ENCODE data around the gene SLC6A15.

DNA sequence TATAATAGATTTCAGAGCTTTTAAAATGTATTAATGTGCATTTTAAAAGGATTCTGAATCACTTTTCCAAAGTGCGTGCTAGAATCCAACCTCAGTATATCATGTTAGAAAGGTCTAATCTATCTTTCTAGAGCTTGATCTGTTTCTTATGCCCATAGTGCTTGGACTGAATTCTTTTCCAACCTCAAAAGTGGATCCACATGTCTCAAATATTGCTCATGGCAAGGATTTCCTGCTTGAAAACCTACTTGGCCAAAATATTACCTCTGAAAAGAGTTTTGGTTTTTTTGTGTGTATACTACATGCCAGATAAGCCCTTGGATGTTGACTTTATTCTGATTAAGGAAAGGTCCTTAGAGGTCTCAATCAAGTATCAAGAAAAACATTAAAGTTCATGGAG lies 16.9 kb upstream of the SLC6A15 start:
- no peak for TF ChIP-seq POLR2A (IDR thresholded peaks at IDR 0.05; ENCODE audit: control extremely low read depth in 1 of 2, low read depth in 2 of 2, low read length in 2 of 2)
- TF ChIP-seq, protein P1, sequence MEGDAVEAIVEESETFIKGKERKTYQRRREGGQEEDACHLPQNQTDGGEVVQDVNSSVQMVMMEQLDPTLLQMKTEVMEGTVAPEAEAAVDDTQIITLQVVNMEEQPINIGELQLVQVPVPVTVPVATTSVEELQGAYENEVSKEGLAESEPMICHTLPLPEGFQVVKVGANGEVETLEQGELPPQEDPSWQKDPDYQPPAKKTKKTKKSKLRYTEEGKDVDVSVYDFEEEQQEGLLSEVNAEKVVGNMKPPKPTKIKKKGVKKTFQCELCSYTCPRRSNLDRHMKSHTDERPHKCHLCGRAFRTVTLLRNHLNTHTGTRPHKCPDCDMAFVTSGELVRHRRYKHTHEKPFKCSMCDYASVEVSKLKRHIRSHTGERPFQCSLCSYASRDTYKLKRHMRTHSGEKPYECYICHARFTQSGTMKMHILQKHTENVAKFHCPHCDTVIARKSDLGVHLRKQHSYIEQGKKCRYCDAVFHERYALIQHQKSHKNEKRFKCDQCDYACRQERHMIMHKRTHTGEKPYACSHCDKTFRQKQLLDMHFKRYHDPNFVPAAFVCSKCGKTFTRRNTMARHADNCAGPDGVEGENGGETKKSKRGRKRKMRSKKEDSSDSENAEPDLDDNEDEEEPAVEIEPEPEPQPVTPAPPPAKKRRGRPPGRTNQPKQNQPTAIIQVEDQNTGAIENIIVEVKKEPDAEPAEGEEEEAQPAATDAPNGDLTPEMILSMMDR (IDR thresholded peaks at IDR 0.05; ENCODE audit: control extremely low read depth in 1 of 3, insufficient read depth in 1 of 3, low read depth in 1 of 3, low read length in 3 of 3): no peak
- no peak for TF ChIP-seq HDAC6 (IDR thresholded peaks at IDR 0.05; ENCODE audit: low read depth, low read length)
- no peak for TF ChIP-seq POU5F1 (IDR thresholded peaks at IDR 0.05; ENCODE audit: low read depth, low read length)
- TF ChIP-seq TAF1 (IDR thresholded peaks at IDR 0.05; ENCODE audit: low read depth, low read length): no peak
- TF ChIP-seq, protein P2, sequence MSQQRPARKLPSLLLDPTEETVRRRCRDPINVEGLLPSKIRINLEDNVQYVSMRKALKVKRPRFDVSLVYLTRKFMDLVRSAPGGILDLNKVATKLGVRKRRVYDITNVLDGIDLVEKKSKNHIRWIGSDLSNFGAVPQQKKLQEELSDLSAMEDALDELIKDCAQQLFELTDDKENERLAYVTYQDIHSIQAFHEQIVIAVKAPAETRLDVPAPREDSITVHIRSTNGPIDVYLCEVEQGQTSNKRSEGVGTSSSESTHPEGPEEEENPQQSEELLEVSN (IDR thresholded peaks at IDR 0.05): no peak
- TF ChIP-seq EZH2 (IDR thresholded peaks at IDR 0.05; ENCODE audit: low read depth, low read length, severe bottlenecking): no peak
- no peak for TF ChIP-seq CREB1 (IDR thresholded peaks at IDR 0.05)
- TF ChIP-seq JUND (IDR thresholded peaks at IDR 0.05; ENCODE audit: low read length): no peak
- TF ChIP-seq, protein P3, sequence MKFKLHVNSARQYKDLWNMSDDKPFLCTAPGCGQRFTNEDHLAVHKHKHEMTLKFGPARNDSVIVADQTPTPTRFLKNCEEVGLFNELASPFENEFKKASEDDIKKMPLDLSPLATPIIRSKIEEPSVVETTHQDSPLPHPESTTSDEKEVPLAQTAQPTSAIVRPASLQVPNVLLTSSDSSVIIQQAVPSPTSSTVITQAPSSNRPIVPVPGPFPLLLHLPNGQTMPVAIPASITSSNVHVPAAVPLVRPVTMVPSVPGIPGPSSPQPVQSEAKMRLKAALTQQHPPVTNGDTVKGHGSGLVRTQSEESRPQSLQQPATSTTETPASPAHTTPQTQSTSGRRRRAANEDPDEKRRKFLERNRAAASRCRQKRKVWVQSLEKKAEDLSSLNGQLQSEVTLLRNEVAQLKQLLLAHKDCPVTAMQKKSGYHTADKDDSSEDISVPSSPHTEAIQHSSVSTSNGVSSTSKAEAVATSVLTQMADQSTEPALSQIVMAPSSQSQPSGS (IDR thresholded peaks at IDR 0.05; ENCODE audit: low read length): no peak
- TF ChIP-seq SP4 (IDR thresholded peaks at IDR 0.05; ENCODE audit: low read length): no peak
- no peak for TF ChIP-seq KDM5A (IDR thresholded peaks at IDR 0.05; ENCODE audit: low read length)
- TF ChIP-seq JUN (IDR thresholded peaks at IDR 0.05; ENCODE audit: low read depth, low read length): no peak
